ENCODE results near the gene PPP3CB.

DNA sequence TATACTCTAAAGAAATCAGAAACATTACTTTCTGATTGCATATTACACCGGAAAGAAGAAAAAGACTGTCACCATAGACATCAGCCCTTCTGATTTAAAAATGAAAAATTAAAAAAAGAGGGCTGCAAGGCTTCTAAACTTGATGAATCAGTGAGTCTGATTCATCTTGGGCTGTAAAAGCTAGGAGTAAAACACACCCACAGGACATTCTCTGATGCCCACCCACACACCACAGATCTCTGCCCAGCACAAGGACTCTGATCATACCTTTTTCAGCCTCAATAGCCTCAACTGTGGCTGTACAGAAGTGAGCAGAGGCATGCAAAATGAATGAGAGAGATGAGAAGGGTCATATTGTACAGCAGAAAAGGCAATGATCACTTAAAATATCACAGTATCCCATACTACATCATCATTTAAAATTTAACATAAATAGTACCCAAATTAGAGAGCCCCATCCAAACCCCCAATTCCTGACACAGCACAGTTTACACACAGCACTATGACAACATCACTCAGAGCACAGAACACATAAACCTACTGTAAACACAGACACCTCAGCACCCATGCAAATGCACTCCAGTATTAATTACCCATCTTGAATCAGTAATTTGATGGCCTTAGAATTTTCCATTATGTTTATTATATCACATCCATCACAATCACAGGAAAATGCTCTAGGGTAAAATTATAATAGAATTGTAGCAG is 56.1 kb downstream of the PPP3CB start:
- TF ChIP-seq, protein P1, sequence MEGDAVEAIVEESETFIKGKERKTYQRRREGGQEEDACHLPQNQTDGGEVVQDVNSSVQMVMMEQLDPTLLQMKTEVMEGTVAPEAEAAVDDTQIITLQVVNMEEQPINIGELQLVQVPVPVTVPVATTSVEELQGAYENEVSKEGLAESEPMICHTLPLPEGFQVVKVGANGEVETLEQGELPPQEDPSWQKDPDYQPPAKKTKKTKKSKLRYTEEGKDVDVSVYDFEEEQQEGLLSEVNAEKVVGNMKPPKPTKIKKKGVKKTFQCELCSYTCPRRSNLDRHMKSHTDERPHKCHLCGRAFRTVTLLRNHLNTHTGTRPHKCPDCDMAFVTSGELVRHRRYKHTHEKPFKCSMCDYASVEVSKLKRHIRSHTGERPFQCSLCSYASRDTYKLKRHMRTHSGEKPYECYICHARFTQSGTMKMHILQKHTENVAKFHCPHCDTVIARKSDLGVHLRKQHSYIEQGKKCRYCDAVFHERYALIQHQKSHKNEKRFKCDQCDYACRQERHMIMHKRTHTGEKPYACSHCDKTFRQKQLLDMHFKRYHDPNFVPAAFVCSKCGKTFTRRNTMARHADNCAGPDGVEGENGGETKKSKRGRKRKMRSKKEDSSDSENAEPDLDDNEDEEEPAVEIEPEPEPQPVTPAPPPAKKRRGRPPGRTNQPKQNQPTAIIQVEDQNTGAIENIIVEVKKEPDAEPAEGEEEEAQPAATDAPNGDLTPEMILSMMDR (IDR thresholded peaks at IDR 0.05; ENCODE audit: low read depth, low read length, poor library complexity, severe bottlenecking), result no peak
- no peak for TF ChIP-seq EZH2phosphoT487 (IDR thresholded peaks at IDR 0.05; ENCODE audit: borderline replicate concordance, low read length)
